Type B pancreatic cell (in vitro differentiated cells): Measurements from ENCODE around the gene NRP2. TPM values are rescaled to one million over a fixed set of nuclear protein-coding genes. Genes with fewer than 3 reads are reported as not detected.

Experiments
- DNase-seq: peaks from one replicate; pipeline ENCODE4 v3.0.0; 2021; ENCODE audit warnings: mixed read lengths; ENCODE audit not compliant: unreplicated experiment; ENCODE audit errors: extremely low spot score
- H3K27ac Mint-ChIP-seq: 2 replicates; pipeline ENCODE4 v1.8.0; 2021; ENCODE audit warnings: mild to moderate bottlenecking, mixed read lengths
- H3K27me3 Mint-ChIP-seq: 2 replicates; pipeline ENCODE4 v1.8.0; 2021; ENCODE audit warnings: mixed read lengths
- H3K36me3 Mint-ChIP-seq: 2 replicates; pipeline ENCODE4 v1.8.0; 2021; ENCODE audit warnings: mixed read lengths
- H3K4me1 Mint-ChIP-seq: one replicate; pipeline ENCODE4 v1.8.0; 2021; ENCODE audit warnings: mixed read lengths; ENCODE audit not compliant: unreplicated experiment
- H3K4me3 Mint-ChIP-seq: 2 replicates; pipeline ENCODE4 v1.8.0; 2021; ENCODE audit warnings: mild to moderate bottlenecking, mixed read lengths
- H3K9me3 Mint-ChIP-seq: 2 replicates; pipeline ENCODE4 v1.8.0; 2021; ENCODE audit warnings: mixed read lengths
- CTCF ChIP-seq: fragments of 200-600 bp; sonication (generic); conservative IDR thresholded peaks from 2 replicates; pipeline ENCODE4 v1.5.0; 2021; ENCODE audit warnings: antibody characterized with exemption, mild to moderate bottlenecking
- total RNA-seq: library from RNA; stranded (reverse); gene quantifications from 2 replicates; pipeline ENCODE4 v1.2.1, GENCODE V29; 2021; ENCODE audit warnings: low replicate concordance

The NRP2 gene
- total RNA-seq, 1 donor from 2014 or later: 109 TPM

DNA sequence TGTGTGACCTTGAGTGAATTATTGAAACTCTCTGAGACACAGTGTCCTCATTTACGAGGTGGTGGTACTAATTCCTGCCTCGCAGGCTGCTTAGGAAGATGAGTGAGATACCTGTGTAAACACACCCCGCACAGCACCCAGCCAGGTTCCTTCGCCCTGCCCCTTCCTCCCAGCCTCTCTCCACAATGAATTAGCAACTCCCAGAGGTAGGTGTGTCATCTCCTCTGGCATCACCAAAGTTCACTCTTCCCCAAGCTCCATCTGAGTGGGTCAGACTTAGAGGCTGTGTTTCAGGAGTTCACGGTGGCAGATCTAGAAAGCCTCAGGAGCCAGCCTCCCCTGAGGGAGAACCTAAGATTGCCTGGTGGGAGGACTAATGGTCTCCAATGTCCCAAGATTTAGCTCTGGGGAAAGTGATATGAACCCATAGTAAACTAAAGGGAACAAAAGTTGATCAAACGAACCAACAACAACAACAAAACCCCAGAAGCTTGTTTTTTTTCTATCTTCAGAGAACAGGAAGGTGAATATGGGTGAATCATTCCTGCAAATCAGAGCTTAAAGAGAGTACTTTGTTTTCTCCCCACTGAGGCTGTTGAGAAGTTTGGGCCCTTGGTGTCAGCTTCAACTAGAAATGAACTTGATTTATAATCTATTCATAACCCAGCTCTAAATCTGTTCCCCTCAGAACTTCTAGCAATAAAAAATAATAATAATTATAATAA is 44.4 kb upstream of the NRP2 start:
- Mint-ChIP-seq H3K27me3 (no peaks in the 10 kb centered on the region), H3K9me3 (peaks cover 4% of the 10 kb centered on the region), H3K27ac (no peak overlapping the region), H3K4me1 (peaks cover 27% of the 10 kb centered on the region), H3K36me3 (no peaks in the 10 kb centered on the region), H3K4me3 (no peak overlapping the region)
- TF ChIP-seq CTCF: no peak
- no peak for DNase-seq

GRCh38 chr2:205640716-205641115 is 41.6 kb upstream of the NRP2 start:
- Mint-ChIP-seq H3K4me3 (no peak overlapping the region), H3K36me3 (no peaks in the 10 kb centered on the region), H3K27me3 (no peaks in the 10 kb centered on the region), H3K27ac (no peak overlapping the region), H3K4me1 (peaks cover 36% of the 10 kb centered on the region), H3K9me3 (peaks cover 13% of the 10 kb centered on the region)
- no peak for DNase-seq
- no peak for TF ChIP-seq CTCF

GRCh38 chr2:205642599-205643356 is 39.5 kb upstream of the NRP2 start:
- Mint-ChIP-seq H3K27ac (peak overlapping the region; percentile 13), H3K4me3 (peak overlapping the region; percentile 24), H3K9me3 (peaks cover 13% of the 10 kb centered on the region), H3K27me3 (peaks cover 3% of the 10 kb centered on the region), H3K36me3 (no peaks in the 10 kb centered on the region), H3K4me1 (peaks cover 26% of the 10 kb centered on the region)
- no peak for TF ChIP-seq CTCF
- no peak for DNase-seq

GRCh38 chr2:205643391-205643885 is 38.9 kb upstream of the NRP2 start:
- Mint-ChIP-seq H3K9me3 (peaks cover 13% of the 10 kb centered on the region), H3K27ac (peak overlapping the region; percentile 13), H3K4me1 (peaks cover 24% of the 10 kb centered on the region), H3K36me3 (no peaks in the 10 kb centered on the region), H3K27me3 (peaks cover 3% of the 10 kb centered on the region), H3K4me3 (peak overlapping the region; percentile 24)
- no peak for TF ChIP-seq CTCF
- no peak for DNase-seq

- no peak for TF ChIP-seq CTCF
- H3K4me1 Mint-ChIP-seq: peaks cover 24% of the 10 kb centered on the region
- no peaks in the 10 kb centered on the region for H3K36me3 Mint-ChIP-seq
- peaks cover 3% of the 10 kb centered on the region for H3K27me3 Mint-ChIP-seq
- no peak for DNase-seq
- H3K9me3 Mint-ChIP-seq: peaks cover 13% of the 10 kb centered on the region
- H3K27ac Mint-ChIP-seq: peak overlapping the region; percentile 12
- no peak overlapping the region for H3K4me3 Mint-ChIP-seq
These were observed 38.3 kb upstream of the NRP2 start for GRCh38 chr2:205644018-205644417.
